Gastrocnemius medialis (tissue), 4 donors: Measurements from ENCODE around the gene KIF13A.

Experiments
- CTCF ChIP-seq, 5 experiments: fragments of 450-650 bp in 3 of 5; fragments of 200-600 bp in 2 of 5; sonication (generic) in 2 of 5; IDR thresholded peaks in 4 of 5; conservative IDR thresholded peaks in 1 of 5; 1 replicate in 4 of 5; 2 replicates in 1 of 5; pipeline ENCODE4 v1.5.1; 2016 to 2019; ENCODE audit warnings: antibody characterized with exemption in 5 of 5, mild to moderate bottlenecking in 3 of 5, moderate library complexity in 3 of 5
- POLR2A ChIP-seq, 2 donors: fragments of 450-650 bp; IDR thresholded peaks; one replicate each; pipeline ENCODE4 v1.6.1; 2017; ENCODE audit warnings: antibody characterized with exemption in 2 of 2, mild to moderate bottlenecking in 2 of 2, moderate library complexity in 2 of 2

GRCh38 chr6:17865243-17865642 lies 122.2 kb downstream of the KIF13A start:
- no peak for TF ChIP-seq CTCF (IDR thresholded peaks at IDR 0.05 in 4 of 5, conservative IDR thresholded peaks at IDR 0.05 in 1 of 5)
- TF ChIP-seq POLR2A (IDR thresholded peaks at IDR 0.05): no peak
